ELR (cell line): ENCODE data around the gene SPACDR.
"Not testable (repeated sequence)": the region's sequence is repeated elsewhere in the genome, so short reads cannot be mapped to it uniquely, and the experiment has no call there.

Experiments
- DNase-seq: peaks from one replicate; pipeline ENCODE4 v3.0.0-alpha.2; 2015; ENCODE audit warnings: low read depth

SPACDR gene

GRCh38 chr7:100465702-100466311 is 1.7 kb upstream of the SPACDR start:
- peak; percentile 75 for DNase-seq

DNA sequence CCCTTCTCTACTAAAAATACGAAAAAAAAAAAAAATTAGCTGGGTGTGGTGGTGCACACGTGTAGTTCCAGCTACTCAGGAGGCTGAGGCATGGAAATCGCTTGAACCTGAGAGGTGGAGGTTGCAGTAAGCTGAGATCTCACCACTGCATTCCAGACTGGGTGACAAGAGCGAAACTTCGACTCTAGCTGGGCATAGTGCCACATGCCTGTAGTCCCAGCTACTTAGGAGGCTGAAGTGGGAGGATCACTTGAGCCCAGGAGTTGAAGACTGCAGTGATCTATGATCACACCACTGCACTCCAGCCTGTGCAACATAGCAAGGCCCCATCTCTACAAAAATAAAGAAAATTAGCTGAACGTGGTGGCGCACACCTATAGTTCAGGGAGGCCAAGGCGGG is 1.2 kb upstream of the SPACDR start:
- DNase-seq, result no peak

DNA sequence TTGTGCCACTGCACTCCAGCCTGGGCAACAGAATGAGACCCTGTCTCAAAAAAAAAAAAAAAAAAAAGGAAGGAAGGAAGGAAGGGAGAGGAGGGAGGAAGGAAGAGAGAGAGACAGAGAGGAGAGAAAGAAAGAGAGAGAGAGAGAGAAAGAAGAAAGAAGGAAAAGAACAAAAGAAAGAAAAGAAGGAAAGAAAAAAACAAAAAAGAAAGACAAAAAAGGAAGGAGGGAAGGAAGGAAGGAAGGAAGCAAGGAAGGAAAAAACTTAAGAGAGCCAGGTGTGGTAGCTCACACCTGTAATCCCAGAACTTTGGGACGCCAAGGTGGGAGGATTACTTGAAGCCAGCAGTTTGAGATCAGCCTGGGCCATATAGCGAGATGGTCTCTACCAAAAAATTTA is 731 bp upstream of the SPACDR start:
- no peak for DNase-seq

DNA sequence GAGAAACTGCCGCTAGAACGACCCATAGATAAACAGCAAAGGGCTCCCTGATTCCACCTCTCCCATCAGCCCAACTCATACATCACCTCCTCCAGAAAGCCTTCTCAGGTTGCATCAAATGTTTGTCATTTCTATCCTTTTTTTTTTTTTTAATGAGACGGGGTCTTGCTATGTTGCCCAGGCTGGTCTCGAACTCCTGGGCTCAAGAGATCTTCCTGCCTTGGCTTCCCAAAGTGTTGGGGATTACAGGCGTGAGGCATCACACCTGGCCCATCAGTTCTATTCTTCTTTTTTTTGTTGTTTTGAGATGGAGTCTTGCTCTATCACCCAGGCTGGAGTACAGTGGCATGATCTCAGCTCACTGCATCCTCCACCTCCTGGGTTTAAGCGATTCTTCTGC is 7.0 kb downstream of the SPACDR start:
- DNase-seq, result no peak

GRCh38 chr7:100456562-100456961 is 7.5 kb downstream of the SPACDR start:
- DNase-seq, result no peak

DNA sequence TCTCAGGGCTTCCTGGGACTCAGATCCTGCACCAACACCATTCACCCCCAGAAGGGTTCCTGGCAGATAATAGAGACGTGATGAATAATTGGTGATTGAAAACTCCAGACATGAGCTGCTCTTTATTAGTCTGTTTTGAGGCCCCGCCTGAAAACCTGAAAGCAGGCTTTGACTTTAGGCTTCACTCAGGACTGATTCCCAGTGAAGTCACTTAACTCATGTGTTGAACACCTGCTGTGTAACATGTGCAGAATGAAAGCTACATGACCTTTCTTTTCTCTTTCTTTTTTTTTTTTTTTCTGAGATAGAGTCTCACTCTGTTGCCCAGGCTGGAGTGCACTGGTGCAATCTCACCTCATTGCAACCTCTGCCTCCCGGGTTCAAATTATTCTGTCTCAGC is 8.9 kb downstream of the SPACDR start:
- DNase-seq, result no peak

DNA sequence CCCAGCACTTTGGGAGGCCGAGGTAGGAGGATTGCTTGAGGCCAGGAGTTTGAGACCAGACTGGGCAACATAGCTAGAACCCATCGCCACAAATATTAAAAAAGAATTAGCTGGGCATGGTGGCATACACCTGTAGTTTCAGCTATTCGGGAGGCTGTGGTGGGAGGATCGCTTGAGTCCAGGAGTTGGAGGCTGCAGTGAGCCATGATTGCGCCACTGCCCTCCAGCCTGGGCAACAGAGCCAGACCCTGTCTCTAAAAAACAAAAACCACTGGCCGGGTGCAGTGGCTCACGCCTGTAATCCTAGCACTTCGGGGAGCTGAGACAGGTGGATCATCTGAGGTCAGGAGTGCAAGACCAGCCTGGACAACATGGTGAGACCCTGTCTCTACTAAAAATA is 10.2 kb downstream of the SPACDR start:
- DNase-seq, result not testable (repeated sequence)

DNA sequence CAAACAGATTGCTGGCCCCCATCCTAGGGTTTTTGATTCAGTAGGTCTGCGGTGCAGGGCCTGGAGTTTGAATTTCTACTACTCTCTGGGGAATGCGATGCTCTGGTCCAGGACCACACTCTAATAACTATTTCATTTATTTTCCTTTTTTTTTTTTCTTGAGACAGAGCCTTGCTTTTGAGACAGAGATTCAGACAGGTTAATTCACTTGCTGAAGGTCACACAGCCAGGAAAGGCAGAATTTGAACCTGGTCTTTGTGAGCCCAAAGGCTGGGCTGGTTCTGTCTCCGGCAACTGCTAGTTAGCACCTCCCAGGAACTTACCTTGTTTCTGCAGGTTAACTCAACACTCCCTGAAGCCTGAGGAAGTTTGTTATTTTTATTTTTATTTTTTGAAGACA is 11.5 kb downstream of the SPACDR start:
- no peak for DNase-seq

DNA sequence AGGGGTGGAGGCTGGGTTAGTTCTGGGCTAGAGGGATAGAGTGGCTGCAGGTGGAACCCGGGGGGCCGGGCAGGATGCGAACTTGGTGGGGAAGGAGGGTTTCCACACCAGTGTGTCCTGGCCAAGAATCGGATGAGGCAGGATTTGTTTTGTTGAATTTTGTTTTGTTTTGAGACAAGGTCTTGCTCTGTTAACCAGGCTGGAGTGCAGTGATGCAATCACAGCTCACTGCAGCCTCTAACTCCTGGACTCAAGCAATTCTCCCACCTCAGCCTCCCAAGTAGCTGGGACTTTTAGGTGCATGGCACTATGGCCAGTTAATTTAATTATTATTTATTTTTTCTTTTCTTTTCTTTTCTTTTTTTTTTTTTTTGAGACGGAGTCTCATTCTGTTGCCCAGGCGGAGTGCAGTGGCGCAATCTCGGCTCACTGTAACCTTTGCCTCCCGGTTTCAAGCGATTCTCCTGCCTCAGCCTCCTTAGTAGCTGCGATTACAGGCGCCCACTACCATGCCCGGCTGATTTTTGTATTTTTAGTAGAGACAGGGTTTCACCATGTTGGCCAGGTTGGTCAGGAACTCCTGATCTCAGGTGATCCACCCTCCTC is 14.8 kb downstream of the SPACDR start:
- DNase-seq, result no peak

GRCh38 chr7:100447363-100447762 is 16.7 kb downstream of the SPACDR start:
- DNase-seq, result not testable (repeated sequence)

- DNase-seq, result peak; percentile 69
Observed at GRCh38 chr7:100446040-100446439, 18.0 kb downstream of the SPACDR start.

- peak; percentile 96 for DNase-seq
Observed at GRCh38 chr7:100444311-100445278, 19.5 kb downstream of the SPACDR start.

DNA sequence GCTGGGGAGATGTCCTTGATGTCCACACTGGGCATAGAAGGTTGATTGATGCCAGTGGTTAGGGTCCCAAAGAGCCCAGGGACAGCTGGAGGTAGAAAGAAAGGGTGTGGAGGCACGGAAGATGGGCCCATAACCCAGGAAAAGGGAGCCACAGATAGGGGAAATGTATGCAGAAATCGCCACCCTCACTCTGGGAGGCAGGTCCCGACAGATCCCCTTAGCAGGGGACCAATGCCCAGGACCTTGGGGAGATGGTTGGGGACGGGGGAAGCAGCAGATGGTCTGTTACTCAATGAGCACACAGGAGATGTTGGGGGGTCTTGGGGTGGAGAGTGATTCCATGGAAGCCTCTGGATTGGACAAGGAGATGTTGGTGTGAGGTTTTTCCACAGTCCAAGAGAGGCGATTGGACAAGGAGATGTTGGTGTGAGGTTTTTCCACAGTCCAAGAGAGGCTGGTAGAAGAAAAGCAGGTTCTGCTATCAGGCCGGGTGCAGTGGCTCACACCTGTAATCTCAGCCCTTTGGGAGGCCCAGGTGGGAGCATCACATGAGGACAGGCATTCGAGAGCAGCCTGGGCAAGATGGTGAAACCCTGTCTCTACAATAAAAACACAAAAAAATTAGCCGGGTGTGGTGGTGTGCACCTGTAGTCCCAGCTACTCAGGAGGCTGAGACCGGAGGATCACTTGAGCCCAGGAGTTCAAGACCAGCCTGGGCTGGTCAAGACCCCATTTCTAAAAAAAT is 20.8 kb downstream of the SPACDR start:
- no peak for DNase-seq

DNA sequence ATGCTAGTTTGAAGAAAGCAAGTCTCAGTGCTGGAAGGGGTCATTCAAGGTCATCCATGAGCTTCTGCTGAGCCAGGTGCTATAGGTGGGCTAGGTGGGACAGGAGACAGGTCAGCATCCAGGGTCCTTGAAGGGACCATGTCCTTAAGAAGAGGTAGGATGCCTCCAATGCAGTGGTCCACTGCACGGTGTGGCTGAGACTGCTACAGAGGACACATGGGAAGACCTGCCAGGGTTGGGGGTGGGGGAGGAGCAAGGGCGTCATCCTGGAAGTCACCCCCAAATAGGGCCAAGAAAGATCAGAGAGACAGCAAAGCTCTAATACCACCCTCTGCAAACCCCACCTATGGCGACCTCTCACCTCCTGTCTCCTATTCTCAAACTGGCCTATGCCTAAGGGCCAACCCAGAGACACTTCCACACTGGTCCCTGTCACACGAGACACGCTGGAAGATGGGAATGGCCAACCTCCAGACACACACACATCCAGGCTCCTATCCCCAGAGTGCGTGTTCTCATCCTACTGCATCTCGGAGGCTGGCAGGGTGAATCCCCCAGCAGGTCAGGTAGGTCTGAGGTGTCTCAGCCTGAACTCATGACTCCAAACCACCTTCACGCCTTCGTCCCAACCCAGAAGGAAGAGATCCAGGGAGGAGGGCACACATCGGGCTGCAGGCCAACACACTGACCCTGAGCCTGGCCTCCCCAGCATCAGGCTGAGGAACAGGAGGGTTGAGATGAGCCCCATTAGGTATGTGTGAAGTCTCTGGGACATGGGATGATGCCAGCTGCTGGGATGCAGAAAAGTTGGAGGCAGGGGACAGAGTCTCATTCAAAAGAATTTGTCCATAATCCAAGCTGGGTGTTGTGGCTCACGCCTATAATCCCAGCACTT is 22.2 kb downstream of the SPACDR start:
- no peak for DNase-seq

DNA sequence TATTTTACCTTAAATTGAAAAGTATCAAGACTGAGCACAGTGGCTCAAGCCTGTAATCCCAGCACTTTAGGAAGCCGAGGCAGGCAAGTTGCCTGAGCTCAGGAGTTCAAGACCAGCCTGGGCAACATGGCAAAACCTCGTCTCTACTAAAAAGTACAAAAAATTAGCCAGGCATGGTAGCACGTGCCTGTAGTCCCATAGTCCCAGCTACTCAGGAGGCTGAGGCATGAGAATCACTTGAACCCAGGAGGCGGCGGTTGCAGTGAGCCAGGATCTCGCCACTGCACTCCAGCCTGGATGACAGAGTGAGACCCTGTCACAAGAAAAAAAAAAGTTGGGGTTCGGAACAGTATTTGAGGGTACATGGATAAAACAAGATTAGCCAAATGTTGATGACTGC is 24.8 kb downstream of the SPACDR start:
- DNase-seq, result not testable (repeated sequence)

DNA sequence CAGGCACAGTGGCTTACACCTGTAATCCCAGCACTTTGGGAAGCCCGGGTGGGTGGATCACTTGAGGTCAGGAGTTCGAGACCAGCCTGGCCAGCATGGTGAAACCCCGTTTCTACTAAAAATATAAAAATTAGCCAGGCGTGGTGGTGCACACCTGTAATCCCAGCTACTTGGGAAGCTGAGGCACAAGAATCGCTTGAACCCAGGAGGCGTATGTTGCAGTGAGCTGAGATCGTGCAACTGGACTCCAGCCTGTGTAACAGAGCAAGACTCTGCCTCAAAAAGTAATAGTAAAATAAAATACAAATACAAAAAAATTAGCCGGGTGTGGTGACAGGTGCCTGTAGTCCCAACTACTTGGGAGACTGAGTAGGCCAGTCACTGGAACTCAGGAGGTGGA is 25.3 kb downstream of the SPACDR start:
- not testable (repeated sequence) for DNase-seq

DNA sequence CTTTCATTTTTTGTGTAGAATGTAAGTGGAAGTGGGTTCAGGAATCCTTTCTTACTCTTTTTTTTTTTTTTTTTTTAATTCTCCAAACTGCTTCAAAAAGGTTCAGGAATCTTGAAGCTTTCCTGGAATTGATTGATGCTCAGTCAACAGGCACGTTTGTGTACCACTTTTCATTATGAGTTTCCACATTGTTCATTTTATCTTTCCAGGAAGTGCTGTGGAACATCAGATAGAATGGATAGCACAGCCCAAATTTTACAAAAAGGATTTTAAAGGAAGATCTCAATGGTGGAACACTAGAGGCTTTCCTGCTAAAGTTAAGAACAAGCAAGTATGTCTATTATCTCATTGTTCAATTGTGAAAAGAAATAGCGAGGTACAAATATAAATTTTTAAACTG is 25.9 kb downstream of the SPACDR start:
- no peak for DNase-seq

DNA sequence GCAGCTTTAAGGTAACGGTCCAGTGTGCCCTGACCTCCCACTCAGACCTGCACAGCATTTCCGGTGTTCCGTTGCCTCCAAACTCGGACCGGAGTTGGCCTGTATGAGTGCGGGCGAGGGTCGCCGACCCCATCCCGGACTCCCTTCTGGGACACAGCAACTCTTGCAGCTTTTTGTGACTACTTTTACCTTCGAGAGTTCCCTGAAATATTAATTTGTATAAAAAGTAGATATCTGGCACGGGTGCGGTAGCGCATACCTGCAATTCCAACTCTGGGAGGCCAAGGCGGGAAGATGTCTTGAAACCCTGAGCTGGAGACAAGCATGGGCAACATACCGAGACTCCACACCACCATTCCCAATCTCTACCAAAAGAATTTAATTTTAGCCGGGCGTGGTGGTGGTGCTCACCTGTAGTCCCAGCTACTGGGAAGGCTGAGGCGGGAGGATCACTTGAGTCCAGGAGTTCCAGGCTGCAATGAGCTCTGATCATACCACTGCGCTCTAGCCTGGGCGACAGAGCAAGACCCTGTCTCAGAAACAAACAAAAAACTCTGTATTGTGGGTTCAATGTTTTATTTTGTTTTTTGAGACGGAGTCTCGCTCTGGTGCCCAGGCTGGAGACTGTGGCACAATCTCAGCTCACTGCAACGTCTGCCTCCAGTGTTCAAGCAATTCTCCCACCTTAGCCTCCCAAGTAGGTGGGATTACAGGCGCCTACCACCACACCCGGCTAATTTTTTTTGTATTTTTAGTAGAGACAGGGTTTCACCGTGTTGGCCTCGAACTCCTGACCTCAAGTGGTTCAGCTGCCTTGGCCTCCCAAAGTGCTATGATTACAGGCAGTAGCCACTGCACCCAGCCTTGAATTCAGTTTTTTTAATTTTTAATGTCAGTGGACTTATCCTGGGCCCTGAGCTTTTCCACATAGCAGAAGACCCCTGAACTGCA is 26.6 kb downstream of the SPACDR start:
- no peak for DNase-seq

DNA sequence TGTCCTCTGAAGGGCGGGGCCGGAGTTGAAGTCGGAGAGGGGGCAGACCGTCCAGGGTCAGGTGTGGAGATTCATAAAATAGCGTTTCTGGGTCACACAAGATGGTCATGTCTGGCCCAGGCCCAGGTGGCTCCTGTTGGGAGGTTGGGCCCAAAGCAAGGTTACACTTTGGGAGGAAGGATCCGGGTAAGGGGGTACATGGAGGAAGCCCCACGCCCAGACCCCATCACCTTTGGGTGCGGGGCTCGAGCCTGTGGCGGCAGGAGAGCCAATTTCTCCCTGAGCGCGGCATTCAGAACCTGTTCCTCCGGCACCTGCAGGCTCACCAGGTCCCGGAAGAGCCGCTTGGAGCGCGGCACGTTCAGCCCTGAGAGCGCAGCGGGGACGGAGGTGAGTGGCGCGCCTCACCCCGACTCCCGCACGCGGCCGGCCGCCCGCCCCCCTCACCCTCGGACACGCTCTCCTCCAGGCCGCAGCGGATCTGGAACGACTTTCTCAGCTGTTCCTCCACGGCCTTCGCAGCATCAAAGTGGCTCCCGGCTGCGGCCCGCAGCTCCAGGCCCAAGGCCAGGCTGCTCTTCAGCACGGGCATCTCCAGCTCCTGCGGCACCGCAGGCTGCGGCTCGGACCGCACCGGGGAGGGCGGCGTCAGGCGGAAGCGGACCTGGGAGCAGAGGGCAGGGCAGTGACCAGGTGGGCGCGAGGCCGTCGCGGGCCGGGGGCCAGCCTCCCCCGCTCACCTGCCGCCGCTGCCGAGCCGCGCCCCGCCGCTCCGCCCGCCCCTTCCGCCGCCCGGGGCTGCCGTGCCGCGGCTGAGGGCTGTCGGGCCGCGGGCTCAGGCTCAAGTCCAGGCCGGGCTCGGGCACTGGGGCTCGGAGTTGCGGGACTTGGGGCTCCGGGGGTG is 28.4 kb downstream of the SPACDR start:
- peak; percentile 52 for DNase-seq
